HG03135 (cell line): ENCODE measurements around the gene DYNLRB2.

ENCODE experiments used
- ATAC-seq: cut with Tn5 transposase; IDR thresholded peaks from one replicate; pipeline ENCODE4 v1.9.1; 2021; ENCODE audit warnings: mild to moderate bottlenecking, moderate library complexity; ENCODE audit not compliant: unreplicated experiment

Gene DYNLRB2

DNA sequence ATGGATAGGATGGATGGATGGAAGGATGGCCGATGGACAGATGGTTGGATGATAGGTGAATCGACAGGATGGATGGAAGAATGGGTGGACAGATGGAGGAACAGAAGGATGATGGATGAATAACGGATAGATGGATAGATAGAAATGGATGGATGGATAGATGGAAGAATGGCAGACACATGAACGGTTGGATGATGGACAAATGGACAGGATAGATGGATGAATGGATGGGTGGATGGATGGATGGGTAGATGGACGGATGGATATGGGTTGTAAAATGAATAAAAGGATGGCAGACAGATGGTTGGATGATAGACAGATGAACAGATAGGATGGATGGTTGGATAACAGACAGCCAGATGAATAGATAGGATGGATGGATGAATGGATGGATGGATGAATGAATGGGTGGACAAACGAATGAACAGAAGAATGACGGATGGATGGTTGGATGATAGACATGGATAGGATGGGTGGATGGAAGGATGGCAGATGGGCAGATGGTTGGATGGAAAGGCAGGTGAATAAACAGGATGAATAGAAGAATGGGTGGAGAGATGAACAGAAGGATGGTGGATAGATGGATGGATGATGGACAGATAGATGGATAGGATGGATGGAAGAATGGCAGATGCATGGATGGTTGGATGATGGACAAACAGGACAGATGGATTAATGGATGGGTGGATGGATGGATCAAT, 55.9 kb downstream of the DYNLRB2 start:
- ATAC-seq = no peak

- ATAC-seq = no peak
Observed at GRCh38 chr16:80599466-80599865, 58.7 kb downstream of the DYNLRB2 start.
